ENCODE results near the gene IL10RB.

- TF ChIP-seq CTCF (IDR thresholded peaks at IDR 0.05 in 8 of 11, conservative IDR thresholded peaks at IDR 0.05 in 3 of 11) (no peak), POLR2AphosphoS5 (IDR thresholded peaks at IDR 0.05) (no peak)
Observed at GRCh38 chr21:33313183-33313582, 47.0 kb downstream of the IL10RB start.

All from spleen (tissue), 7 donors.